GM23338 (cell line): ENCODE data around the gene TSACC. TPM values are rescaled to one million over a fixed set of nuclear protein-coding genes. Genes with fewer than 3 reads are reported as not detected.

Experiments used
- ATAC-seq: fragments of 200-7000 bp; cut with Tn5 transposase; 3 replicates; pipeline ENCODE4 v1.9.1; 2020
- DNase-seq: peaks from one replicate; pipeline ENCODE4 v3.0.0-alpha.2; 2015; ENCODE audit warnings: low spot score
- H2AFZ ChIP-seq: fragments of 200-600 bp; sonication (generic); 2 replicates; pipeline ENCODE4 v1.8.0; 2016; ENCODE audit warnings: antibody characterized with exemption, mild to moderate bottlenecking, moderate library complexity
- H3F3A ChIP-seq: fragments of 200-600 bp; sonication (generic); replicated peaks from 2 replicates; pipeline ENCODE4 v1.8.0; 2017; ENCODE audit warnings: antibody characterized with exemption, mixed run types, low read depth
- H3K27ac ChIP-seq: fragments of 200-600 bp; sonication (generic); 2 replicates; pipeline ENCODE4 v1.6.1; 2016; ENCODE audit warnings: low read depth
- H3K27me3 ChIP-seq: fragments of 200-600 bp; sonication (generic); 2 replicates; pipeline ENCODE4 v1.8.0; 2016; ENCODE audit warnings: mild to moderate bottlenecking, mixed run types, moderate library complexity; ENCODE audit not compliant: insufficient read depth
- H3K36me3 ChIP-seq: fragments of 200-600 bp; sonication (generic); 2 replicates; pipeline ENCODE4 v1.8.0; 2016; ENCODE audit warnings: mild to moderate bottlenecking; ENCODE audit not compliant: insufficient read depth
- H3K4me1 ChIP-seq: fragments of 200-600 bp; sonication (generic); 2 replicates; pipeline ENCODE4 v1.8.0; 2016; ENCODE audit warnings: mild to moderate bottlenecking, moderate library complexity; ENCODE audit not compliant: insufficient read depth
- H3K4me2 ChIP-seq: fragments of 200-600 bp; sonication (generic); 2 replicates; pipeline ENCODE4 v1.7.1; 2017; ENCODE audit warnings: mixed run types
- H3K4me3 ChIP-seq: fragments of 200-600 bp; sonication (generic); 2 replicates; pipeline ENCODE4 v1.6.1; 2016; ENCODE audit warnings: mixed run types
- H3K79me2 ChIP-seq: fragments of 200-600 bp; sonication (generic); replicated peaks from 2 replicates; pipeline ENCODE4 v1.8.0; 2017; ENCODE audit warnings: mild to moderate bottlenecking; ENCODE audit not compliant: insufficient read depth
- H3K9me2 ChIP-seq: fragments of 200-600 bp; sonication (generic); 2 replicates; pipeline ENCODE4 v1.8.0; 2017; ENCODE audit not compliant: insufficient read depth
- H4K20me1 ChIP-seq: fragments of 200-600 bp; sonication (generic); replicated peaks from 2 replicates; pipeline ENCODE4 v1.8.0; 2017; ENCODE audit warnings: mild to moderate bottlenecking; ENCODE audit not compliant: insufficient read depth
- H3K27ac Mint-ChIP-seq: 2 replicates; pipeline ENCODE4 v1.8.0; 2020; ENCODE audit warnings: inconsistent platforms, mild to moderate bottlenecking, moderate library complexity, mixed read lengths
- H3K27me3 Mint-ChIP-seq: 3 replicates; pipeline ENCODE4 v1.8.0; 2022; ENCODE audit warnings: low read depth, mild to moderate bottlenecking, moderate library complexity, mixed read lengths, inconsistent platforms; ENCODE audit not compliant: insufficient read depth, poor library complexity
- H3K36me3 Mint-ChIP-seq: 3 replicates; pipeline ENCODE4 v1.8.0; 2021; ENCODE audit warnings: low read depth, mild to moderate bottlenecking, inconsistent platforms, moderate library complexity, mixed read lengths
- H3K4me1 Mint-ChIP-seq: 3 replicates; pipeline ENCODE4 v1.8.0; 2020; ENCODE audit warnings: mild to moderate bottlenecking, inconsistent platforms, mixed read lengths
- H3K4me3 Mint-ChIP-seq: 3 replicates; pipeline ENCODE4 v1.8.0; 2021; ENCODE audit warnings: moderate library complexity, mild to moderate bottlenecking, inconsistent platforms, mixed read lengths
- H3K9me3 Mint-ChIP-seq: 3 replicates; pipeline ENCODE4 v1.8.0; 2020; ENCODE audit warnings: moderate library complexity, mild to moderate bottlenecking, inconsistent platforms, mixed read lengths
- CREB1 ChIP-seq: fragments of 250-450 bp; sonication (Bioruptor Pico); IDR thresholded peaks from 2 replicates; pipeline ENCODE4 v1.5.0; 2020; ENCODE audit warnings: low read depth, mild to moderate bottlenecking, moderate library complexity
- EZH2 ChIP-seq: fragments of 200-600 bp; sonication (generic); IDR thresholded peaks from one replicate; pipeline ENCODE4 v1.8.0; 2017; ENCODE audit warnings: antibody characterized with exemption, mild to moderate bottlenecking, low read depth; ENCODE audit not compliant: unreplicated experiment
- EZH2phosphoT487 ChIP-seq: fragments of 200-600 bp; sonication (generic); IDR thresholded peaks from one replicate; pipeline ENCODE4 v1.8.1; 2018; ENCODE audit warnings: antibody characterized with exemption; ENCODE audit not compliant: unreplicated experiment
- JUNB ChIP-seq: IDR thresholded peaks from one replicate; pipeline ENCODE4 v1.6.1; 2016; ENCODE audit warnings: antibody characterized with exemption; ENCODE audit not compliant: unreplicated experiment
- NANOG ChIP-seq: IDR thresholded peaks from 2 replicates; pipeline ENCODE4 v1.6.1; 2016; ENCODE audit warnings: antibody characterized with exemption, borderline replicate concordance
- STAT1 ChIP-seq: IDR thresholded peaks from one replicate; pipeline ENCODE4 v1.6.1; 2016; ENCODE audit warnings: antibody characterized with exemption; ENCODE audit not compliant: unreplicated experiment
- ZNF114 ChIP-seq: fragments of 250-450 bp; sonication (Bioruptor Pico); IDR thresholded peaks from 2 replicates; pipeline ENCODE4 v1.5.0; 2020; ENCODE audit warnings: mild to moderate bottlenecking, moderate library complexity
- ZNF331 ChIP-seq: fragments of 250-450 bp; sonication (Bioruptor Pico); IDR thresholded peaks from 2 replicates; pipeline ENCODE4 v1.5.0; 2020; ENCODE audit warnings: low read depth, mild to moderate bottlenecking, moderate library complexity
- polyA plus RNA-seq: library from polyadenylated mRNA; unstranded; fragments of >200 nt; fragmentation: Nextera tagmentation; extraction: Ambion mirVana; gene quantifications from 2 replicates; pipeline ENCODE4 v1.2.1, GENCODE V29; 2016
- total RNA-seq: library from RNA; depleted of rRNA; stranded (reverse); fragments of >200 nt; shearing (Covaris generic); gene quantifications from 2 replicates; pipeline ENCODE4 v1.2.3, GENCODE V29; 2014
- TF ChIP-seq, protein P1 (sequence below), 2 experiments: fragments of 200-600 bp in 1 of 2; sonication (generic) in 1 of 2; conservative IDR thresholded peaks; 2 replicates each; pipeline versions ENCODE4 v1.5.1 to v1.6.1; 2016 to 2017; ENCODE audit warnings: antibody characterized with exemption in 2 of 2, low read depth in 2 of 2, mild to moderate bottlenecking in 2 of 2, moderate library complexity in 1 of 2
- TF ChIP-seq, protein P2 (sequence below): fragments of 250-450 bp; sonication (Bioruptor Pico); IDR thresholded peaks from 2 replicates; pipeline ENCODE4 v1.5.0; 2020; ENCODE audit warnings: mild to moderate bottlenecking, moderate library complexity
- TF ChIP-seq, protein P3 (sequence below): IDR thresholded peaks from one replicate; pipeline ENCODE4 v1.6.1; 2018; ENCODE audit warnings: antibody characterized with exemption; ENCODE audit not compliant: unreplicated experiment

TSACC gene
- total and polyA plus RNA-seq, 2 experiments from 2014 or later: 2.5 to 9.8 TPM

DNA sequence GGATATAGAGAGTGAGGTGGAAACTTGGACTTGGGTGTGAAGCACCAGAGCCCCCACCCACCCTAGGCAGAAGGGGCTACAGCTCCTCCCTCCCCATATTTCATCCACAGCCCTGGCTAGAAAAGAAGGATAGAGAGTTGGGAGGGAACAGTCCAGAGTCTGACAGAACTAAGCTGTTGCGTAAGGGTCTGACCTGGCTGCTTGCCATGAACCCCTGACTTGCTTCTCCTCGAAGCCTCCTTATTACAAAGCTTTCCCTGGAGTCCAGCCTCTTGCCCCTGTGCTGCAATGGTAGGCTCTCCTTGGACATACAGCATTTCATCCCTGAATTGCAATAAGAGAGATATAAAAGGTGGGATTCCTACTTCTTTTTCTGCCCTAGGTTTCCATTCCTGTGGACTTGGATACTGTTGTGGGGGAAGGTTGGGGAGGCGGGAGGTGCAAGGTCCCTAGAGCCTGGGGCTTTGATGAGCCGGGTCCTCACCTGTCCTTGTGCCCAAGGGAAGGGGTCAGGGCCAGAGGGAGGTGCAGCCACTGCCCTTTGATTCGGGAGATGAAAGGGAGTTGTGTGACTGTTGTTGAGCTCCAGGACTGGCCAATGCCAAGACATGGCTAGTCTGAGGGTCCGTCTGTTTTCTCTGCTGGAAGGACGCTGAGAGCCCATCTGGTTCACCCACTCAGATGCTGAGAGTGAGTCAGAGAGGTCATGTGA is 33.4 kb downstream of the TSACC start (continued):
- TF ChIP-seq, protein P1, sequence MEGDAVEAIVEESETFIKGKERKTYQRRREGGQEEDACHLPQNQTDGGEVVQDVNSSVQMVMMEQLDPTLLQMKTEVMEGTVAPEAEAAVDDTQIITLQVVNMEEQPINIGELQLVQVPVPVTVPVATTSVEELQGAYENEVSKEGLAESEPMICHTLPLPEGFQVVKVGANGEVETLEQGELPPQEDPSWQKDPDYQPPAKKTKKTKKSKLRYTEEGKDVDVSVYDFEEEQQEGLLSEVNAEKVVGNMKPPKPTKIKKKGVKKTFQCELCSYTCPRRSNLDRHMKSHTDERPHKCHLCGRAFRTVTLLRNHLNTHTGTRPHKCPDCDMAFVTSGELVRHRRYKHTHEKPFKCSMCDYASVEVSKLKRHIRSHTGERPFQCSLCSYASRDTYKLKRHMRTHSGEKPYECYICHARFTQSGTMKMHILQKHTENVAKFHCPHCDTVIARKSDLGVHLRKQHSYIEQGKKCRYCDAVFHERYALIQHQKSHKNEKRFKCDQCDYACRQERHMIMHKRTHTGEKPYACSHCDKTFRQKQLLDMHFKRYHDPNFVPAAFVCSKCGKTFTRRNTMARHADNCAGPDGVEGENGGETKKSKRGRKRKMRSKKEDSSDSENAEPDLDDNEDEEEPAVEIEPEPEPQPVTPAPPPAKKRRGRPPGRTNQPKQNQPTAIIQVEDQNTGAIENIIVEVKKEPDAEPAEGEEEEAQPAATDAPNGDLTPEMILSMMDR (conservative IDR thresholded peaks at IDR 0.05; ENCODE audit: low read depth in 2 of 2): no peak
- no peak for TF ChIP-seq JUNB
- TF ChIP-seq, protein P2, sequence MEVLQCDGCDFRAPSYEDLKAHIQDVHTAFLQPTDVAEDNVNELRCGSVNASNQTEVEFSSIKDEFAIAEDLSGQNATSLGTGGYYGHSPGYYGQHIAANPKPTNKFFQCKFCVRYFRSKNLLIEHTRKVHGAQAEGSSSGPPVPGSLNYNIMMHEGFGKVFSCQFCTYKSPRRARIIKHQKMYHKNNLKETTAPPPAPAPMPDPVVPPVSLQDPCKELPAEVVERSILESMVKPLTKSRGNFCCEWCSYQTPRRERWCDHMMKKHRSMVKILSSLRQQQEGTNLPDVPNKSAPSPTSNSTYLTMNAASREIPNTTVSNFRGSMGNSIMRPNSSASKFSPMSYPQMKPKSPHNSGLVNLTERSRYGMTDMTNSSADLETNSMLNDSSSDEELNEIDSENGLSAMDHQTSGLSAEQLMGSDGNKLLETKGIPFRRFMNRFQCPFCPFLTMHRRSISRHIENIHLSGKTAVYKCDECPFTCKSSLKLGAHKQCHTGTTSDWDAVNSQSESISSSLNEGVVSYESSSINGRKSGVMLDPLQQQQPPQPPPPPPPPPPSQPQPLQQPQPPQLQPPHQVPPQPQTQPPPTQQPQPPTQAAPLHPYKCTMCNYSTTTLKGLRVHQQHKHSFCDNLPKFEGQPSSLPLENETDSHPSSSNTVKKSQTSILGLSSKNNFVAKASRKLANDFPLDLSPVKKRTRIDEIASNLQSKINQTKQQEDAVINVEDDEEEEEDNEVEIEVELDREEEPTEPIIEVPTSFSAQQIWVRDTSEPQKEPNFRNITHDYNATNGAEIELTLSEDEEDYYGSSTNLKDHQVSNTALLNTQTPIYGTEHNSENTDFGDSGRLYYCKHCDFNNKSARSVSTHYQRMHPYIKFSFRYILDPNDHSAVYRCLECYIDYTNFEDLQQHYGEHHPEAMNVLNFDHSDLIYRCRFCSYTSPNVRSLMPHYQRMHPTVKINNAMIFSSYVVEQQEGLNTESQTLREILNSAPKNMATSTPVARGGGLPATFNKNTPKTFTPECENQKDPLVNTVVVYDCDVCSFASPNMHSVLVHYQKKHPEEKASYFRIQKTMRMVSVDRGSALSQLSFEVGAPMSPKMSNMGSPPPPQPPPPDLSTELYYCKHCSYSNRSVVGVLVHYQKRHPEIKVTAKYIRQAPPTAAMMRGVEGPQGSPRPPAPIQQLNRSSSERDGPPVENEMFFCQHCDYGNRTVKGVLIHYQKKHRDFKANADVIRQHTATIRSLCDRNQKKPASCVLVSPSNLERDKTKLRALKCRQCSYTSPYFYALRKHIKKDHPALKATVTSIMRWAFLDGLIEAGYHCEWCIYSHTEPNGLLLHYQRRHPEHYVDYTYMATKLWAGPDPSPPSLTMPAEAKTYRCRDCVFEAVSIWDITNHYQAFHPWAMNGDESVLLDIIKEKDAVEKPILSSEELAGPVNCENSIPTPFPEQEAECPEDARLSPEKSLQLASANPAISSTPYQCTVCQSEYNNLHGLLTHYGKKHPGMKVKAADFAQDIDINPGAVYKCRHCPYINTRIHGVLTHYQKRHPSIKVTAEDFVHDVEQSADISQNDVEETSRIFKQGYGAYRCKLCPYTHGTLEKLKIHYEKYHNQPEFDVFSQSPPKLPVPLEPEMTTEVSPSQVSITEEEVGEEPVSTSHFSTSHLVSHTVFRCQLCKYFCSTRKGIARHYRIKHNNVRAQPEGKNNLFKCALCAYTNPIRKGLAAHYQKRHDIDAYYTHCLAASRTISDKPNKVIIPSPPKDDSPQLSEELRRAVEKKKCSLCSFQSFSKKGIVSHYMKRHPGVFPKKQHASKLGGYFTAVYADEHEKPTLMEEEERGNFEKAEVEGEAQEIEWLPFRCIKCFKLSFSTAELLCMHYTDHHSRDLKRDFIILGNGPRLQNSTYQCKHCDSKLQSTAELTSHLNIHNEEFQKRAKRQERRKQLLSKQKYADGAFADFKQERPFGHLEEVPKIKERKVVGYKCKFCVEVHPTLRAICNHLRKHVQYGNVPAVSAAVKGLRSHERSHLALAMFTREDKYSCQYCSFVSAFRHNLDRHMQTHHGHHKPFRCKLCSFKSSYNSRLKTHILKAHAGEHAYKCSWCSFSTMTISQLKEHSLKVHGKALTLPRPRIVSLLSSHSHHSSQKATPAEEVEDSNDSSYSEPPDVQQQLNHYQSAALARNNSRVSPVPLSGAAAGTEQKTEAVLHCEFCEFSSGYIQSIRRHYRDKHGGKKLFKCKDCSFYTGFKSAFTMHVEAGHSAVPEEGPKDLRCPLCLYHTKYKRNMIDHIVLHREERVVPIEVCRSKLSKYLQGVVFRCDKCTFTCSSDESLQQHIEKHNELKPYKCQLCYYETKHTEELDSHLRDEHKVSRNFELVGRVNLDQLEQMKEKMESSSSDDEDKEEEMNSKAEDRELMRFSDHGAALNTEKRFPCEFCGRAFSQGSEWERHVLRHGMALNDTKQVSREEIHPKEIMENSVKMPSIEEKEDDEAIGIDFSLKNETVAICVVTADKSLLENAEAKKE (CRISPR knock-in tag): no peak

DNA sequence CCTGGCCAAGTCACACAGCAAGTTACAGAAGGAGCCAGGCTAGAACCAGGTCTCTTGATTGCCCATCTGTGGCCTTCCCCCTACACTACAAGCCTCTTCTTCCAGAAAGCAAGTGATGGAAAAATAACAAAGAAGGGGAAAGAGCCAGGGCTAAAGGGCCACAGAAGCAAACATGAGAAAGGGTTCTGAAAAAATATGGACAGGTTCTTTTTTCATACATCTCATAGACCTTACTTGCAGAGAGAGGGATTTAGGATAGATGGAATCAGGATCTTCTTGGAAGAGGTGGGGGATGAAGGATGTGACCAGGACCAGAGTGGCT is 33.9 kb downstream of the TSACC start:
- H3K9me2 ChIP-seq: no peaks in the 10 kb centered on the region
- H3K79me2 ChIP-seq: no peaks in the 10 kb centered on the region
- peaks cover 12% of the 10 kb centered on the region for H3K27me3 ChIP-seq
- Mint-ChIP-seq H3K4me1 (peaks cover 19% of the 10 kb centered on the region), H3K36me3 (no peaks in the 10 kb centered on the region), H3K4me3 (no peak overlapping the region), H3K27me3 (peaks cover 11% of the 10 kb centered on the region), H3K27ac (no peak overlapping the region), H3K9me3 (no peaks in the 10 kb centered on the region)
- 0 out of 2 replicates have a peak, but pooled peaks cover 3% of the 10 kb centered on the region for H3K4me1 ChIP-seq
- no peak overlapping the region for H3K4me3 ChIP-seq
- H3K36me3 ChIP-seq: no peaks in the 10 kb centered on the region
- no peak overlapping the region for H2AFZ ChIP-seq
- DNase-seq (no peak), ATAC-seq (no peak)
- H4K20me1 ChIP-seq: no peaks in the 10 kb centered on the region
- H3K4me2 ChIP-seq: no peak overlapping the region
- H3F3A ChIP-seq: peaks cover 18% of the 10 kb centered on the region
- H3K27ac ChIP-seq: no peak overlapping the region
- TF ChIP-seq EZH2 (no peak), NANOG (no peak), CREB1 (no peak), EZH2phosphoT487 (no peak), JUNB (no peak), ZNF331 (CRISPR knock-in tag) (no peak), ZNF114 (CRISPR knock-in tag) (no peak), STAT1 (no peak)
- TF ChIP-seq, protein P1 (conservative IDR thresholded peaks at IDR 0.05; ENCODE audit: low read depth in 2 of 2): no peak
- TF ChIP-seq, protein P3, sequence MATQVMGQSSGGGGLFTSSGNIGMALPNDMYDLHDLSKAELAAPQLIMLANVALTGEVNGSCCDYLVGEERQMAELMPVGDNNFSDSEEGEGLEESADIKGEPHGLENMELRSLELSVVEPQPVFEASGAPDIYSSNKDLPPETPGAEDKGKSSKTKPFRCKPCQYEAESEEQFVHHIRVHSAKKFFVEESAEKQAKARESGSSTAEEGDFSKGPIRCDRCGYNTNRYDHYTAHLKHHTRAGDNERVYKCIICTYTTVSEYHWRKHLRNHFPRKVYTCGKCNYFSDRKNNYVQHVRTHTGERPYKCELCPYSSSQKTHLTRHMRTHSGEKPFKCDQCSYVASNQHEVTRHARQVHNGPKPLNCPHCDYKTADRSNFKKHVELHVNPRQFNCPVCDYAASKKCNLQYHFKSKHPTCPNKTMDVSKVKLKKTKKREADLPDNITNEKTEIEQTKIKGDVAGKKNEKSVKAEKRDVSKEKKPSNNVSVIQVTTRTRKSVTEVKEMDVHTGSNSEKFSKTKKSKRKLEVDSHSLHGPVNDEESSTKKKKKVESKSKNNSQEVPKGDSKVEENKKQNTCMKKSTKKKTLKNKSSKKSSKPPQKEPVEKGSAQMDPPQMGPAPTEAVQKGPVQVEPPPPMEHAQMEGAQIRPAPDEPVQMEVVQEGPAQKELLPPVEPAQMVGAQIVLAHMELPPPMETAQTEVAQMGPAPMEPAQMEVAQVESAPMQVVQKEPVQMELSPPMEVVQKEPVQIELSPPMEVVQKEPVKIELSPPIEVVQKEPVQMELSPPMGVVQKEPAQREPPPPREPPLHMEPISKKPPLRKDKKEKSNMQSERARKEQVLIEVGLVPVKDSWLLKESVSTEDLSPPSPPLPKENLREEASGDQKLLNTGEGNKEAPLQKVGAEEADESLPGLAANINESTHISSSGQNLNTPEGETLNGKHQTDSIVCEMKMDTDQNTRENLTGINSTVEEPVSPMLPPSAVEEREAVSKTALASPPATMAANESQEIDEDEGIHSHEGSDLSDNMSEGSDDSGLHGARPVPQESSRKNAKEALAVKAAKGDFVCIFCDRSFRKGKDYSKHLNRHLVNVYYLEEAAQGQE: no peak
